Osteoblast (primary cell): ENCODE data around the gene ACP3. TPM values are rescaled to one million over a fixed set of nuclear protein-coding genes. Genes with fewer than 3 reads are reported as not detected.

ENCODE experiments used
- DNase-seq: peaks from one replicate; pipeline ENCODE4 v3.0.0; 2011; ENCODE audit warnings: low spot score, mixed read lengths; ENCODE audit not compliant: insufficient read length; ENCODE audit errors: missing footprints
- H2AFZ ChIP-seq: 2 replicates; pipeline ENCODE4 v1.6.0; 2011; ENCODE audit warnings: mild to moderate bottlenecking, low read length
- H3K27ac ChIP-seq: 2 replicates; pipeline ENCODE4 v1.5.1; 2011; ENCODE audit warnings: mild to moderate bottlenecking, low read depth, low read length, moderate library complexity
- H3K27me3 ChIP-seq: 2 replicates; pipeline ENCODE4 v1.6.0; 2012; ENCODE audit warnings: mild to moderate bottlenecking, control low read depth, inconsistent platforms, low read length, moderate library complexity; ENCODE audit not compliant: insufficient read depth
- H3K36me3 ChIP-seq: 2 replicates; pipeline ENCODE4 v1.5.1; 2011; ENCODE audit warnings: mild to moderate bottlenecking, low read length, control low read depth, moderate library complexity; ENCODE audit not compliant: insufficient read depth
- H3K4me1 ChIP-seq: 2 replicates; pipeline ENCODE4 v1.5.1; 2011; ENCODE audit warnings: mild to moderate bottlenecking, low read length, control low read depth, moderate library complexity; ENCODE audit not compliant: insufficient read depth
- H3K4me2 ChIP-seq: 2 replicates; pipeline ENCODE4 v1.6.0; 2011; ENCODE audit warnings: mild to moderate bottlenecking, low read length; ENCODE audit not compliant: insufficient read depth
- H3K4me3 ChIP-seq: fragments of 200-600 bp; sonication (generic); 3 replicates; pipeline ENCODE4 v1.5.1; 2012; ENCODE audit warnings: mild to moderate bottlenecking, low read length, inconsistent platforms; ENCODE audit not compliant: insufficient read depth
- H3K79me2 ChIP-seq: 2 replicates; pipeline ENCODE4 v1.6.0; 2012; ENCODE audit warnings: mild to moderate bottlenecking, low read length, control low read depth, inconsistent platforms; ENCODE audit not compliant: insufficient read depth
- H3K9me3 ChIP-seq: 2 replicates; pipeline ENCODE4 v1.5.1; 2011; ENCODE audit warnings: low read depth, low read length, control low read depth
- H4K20me1 ChIP-seq: 2 replicates; pipeline ENCODE4 v1.6.0; 2012; ENCODE audit warnings: mild to moderate bottlenecking, low read length, control low read depth; ENCODE audit not compliant: insufficient read depth
- CTCF ChIP-seq: IDR thresholded peaks from 2 replicates; pipeline ENCODE4 v1.5.1; 2011; ENCODE audit warnings: mild to moderate bottlenecking, low read depth, low read length, moderate library complexity; ENCODE audit errors: extremely low read depth
- total RNA-seq: library from RNA; depleted of rRNA; stranded (reverse); fragments of >200 nt; gene quantifications from 2 replicates; pipeline ENCODE4 v1.2.3, GENCODE V29; 2012

ACP3 gene
- total RNA-seq, 1 donor = under 0.01 TPM

- H3K9me3 ChIP-seq = no peaks in the 10 kb centered on the region
- H4K20me1 ChIP-seq = no peaks in the 10 kb centered on the region
- no peak overlapping the region for H2AFZ ChIP-seq
- no peaks in the 10 kb centered on the region for H3K79me2 ChIP-seq
- no peaks in the 10 kb centered on the region for H3K36me3 ChIP-seq
- TF ChIP-seq CTCF = no peak
- H3K4me3 ChIP-seq = no peak overlapping the region
- no peak overlapping the region for H3K4me2 ChIP-seq
- peaks cover 6% of the 10 kb centered on the region for H3K27me3 ChIP-seq
- H3K27ac ChIP-seq = no peak overlapping the region
- H3K4me1 ChIP-seq = peaks cover 17% of the 10 kb centered on the region
- DNase-seq = no peak
These were observed 1.2 kb downstream of the ACP3 start for GRCh38 chr3:132318451-132318850.

GRCh38 chr3:132321304-132321703 lies 4.1 kb downstream of the ACP3 start:
- Histone ChIP-seq H3K27ac (no peak overlapping the region), H2AFZ (no peak overlapping the region), H3K4me2 (no peak overlapping the region), H3K27me3 (peaks cover 9% of the 10 kb centered on the region), H3K79me2 (no peaks in the 10 kb centered on the region), H3K4me3 (no peak overlapping the region), H4K20me1 (no peaks in the 10 kb centered on the region), H3K36me3 (no peaks in the 10 kb centered on the region), H3K4me1 (peaks cover 17% of the 10 kb centered on the region), H3K9me3 (no peaks in the 10 kb centered on the region)
- no peak for TF ChIP-seq CTCF
- no peak for DNase-seq

GRCh38 chr3:132325103-132325606 lies 7.9 kb downstream of the ACP3 start:
- no peak for DNase-seq
- no peak overlapping the region for H2AFZ ChIP-seq
- H3K36me3 ChIP-seq = no peaks in the 10 kb centered on the region

GRCh38 chr3:132325634-132326033 lies 8.4 kb downstream of the ACP3 start:
- no peak for DNase-seq
- Histone ChIP-seq H3K9me3 (no peaks in the 10 kb centered on the region), H3K27ac (no peak overlapping the region), H3K79me2 (no peaks in the 10 kb centered on the region), H3K36me3 (no peaks in the 10 kb centered on the region), H3K4me2 (no peak overlapping the region), H4K20me1 (no peaks in the 10 kb centered on the region), H3K4me3 (no peak overlapping the region), H2AFZ (no peak overlapping the region), H3K27me3 (peaks cover 3% of the 10 kb centered on the region), H3K4me1 (no peaks in the 10 kb centered on the region)
- no peak for TF ChIP-seq CTCF

More at GRCh38 chr3:132325103-132325606, 7.9 kb downstream of the ACP3 start:
- no peaks in the 10 kb centered on the region for H3K79me2 ChIP-seq
- no peak overlapping the region for H3K4me2 ChIP-seq
- no peak overlapping the region for H3K4me3 ChIP-seq
- H3K9me3 ChIP-seq = no peaks in the 10 kb centered on the region
- H4K20me1 ChIP-seq = no peaks in the 10 kb centered on the region
- TF ChIP-seq CTCF = no peak
- H3K27ac ChIP-seq = no peak overlapping the region
- H3K4me1 ChIP-seq = no peaks in the 10 kb centered on the region
- peaks cover 5% of the 10 kb centered on the region for H3K27me3 ChIP-seq
